IMR-90 (cell line): Measurements from ENCODE around the gene FARP1. TPM values are rescaled to one million over a fixed set of nuclear protein-coding genes. Genes with fewer than 3 reads are reported as not detected.

Experiments
- ATAC-seq: fragments of 200-7000 bp; cut with Tn5 transposase; 2 replicates; pipeline ENCODE4 v1.9.1; 2020; ENCODE audit warnings: low read depth, mild to moderate bottlenecking, moderate library complexity
- BruUV-seq: library from RNA; stranded (reverse); fragments of 400-500 nt; replicated peaks from 2 replicates; lab custom pipeline; 2021; lab: Mats Ljungman, UMichigan
- CTCF ChIA-PET: fragments of 300-600 bp; formaldehyde crosslinking; extraction: SDS; loops from one replicate; lab custom pipeline; 2021; ENCODE audit warnings: antibody characterized with exemption; lab: Yijun Ruan, JAX
- POLR2A ChIA-PET: fragments of 300-600 bp; sonication (Branson Sonifier 250); formaldehyde crosslinking; loops from one replicate; lab custom pipeline; 2022; ENCODE audit warnings: antibody characterized with exemption; ENCODE audit not compliant: unreplicated experiment; lab: Charles Lee
- DNase-seq: peaks from one replicate; pipeline ENCODE4 v3.0.0; 2013
- H2AFZ ChIP-seq: replicated peaks from 2 replicates; pipeline ENCODE3; 2013; ENCODE audit warnings: low read length, mild to moderate bottlenecking; ENCODE audit not compliant: poor library complexity
- H2AK5ac ChIP-seq: 2 replicates; pipeline ENCODE4 v1.6.1; 2013; ENCODE audit warnings: low read depth, low read length, inconsistent platforms
- H2AK9ac ChIP-seq: replicated peaks from 2 replicates; pipeline ENCODE3; 2013; ENCODE audit warnings: mild to moderate bottlenecking, low read depth, low read length, moderate library complexity; ENCODE audit not compliant: poor library complexity
- H2BK120ac ChIP-seq: 2 replicates; pipeline ENCODE4 v1.6.1; 2013; ENCODE audit warnings: low read depth, low read length, inconsistent platforms
- H2BK15ac ChIP-seq: 3 replicates; pipeline ENCODE4 v1.6.1; 2013; ENCODE audit warnings: low read depth, low read length, inconsistent platforms
- H2BK20ac ChIP-seq: 2 replicates; pipeline ENCODE4 v1.6.1; 2013; ENCODE audit warnings: low read depth, mild to moderate bottlenecking, inconsistent platforms, low read length, moderate library complexity
- H2BK5ac ChIP-seq: 2 replicates; pipeline ENCODE4 v1.6.1; 2013; ENCODE audit warnings: mild to moderate bottlenecking, low read depth, low read length, inconsistent platforms; ENCODE audit not compliant: poor library complexity, severe bottlenecking
- H3K14ac ChIP-seq: replicated peaks from 2 replicates; pipeline ENCODE4 v1.6.1; 2013; ENCODE audit warnings: low read depth, low read length, inconsistent platforms
- H3K18ac ChIP-seq: 2 replicates; pipeline ENCODE4 v1.6.1; 2013; ENCODE audit warnings: low read depth, low read length, control low read depth
- H3K23ac ChIP-seq: 2 replicates; pipeline ENCODE4 v1.6.1; 2013; ENCODE audit warnings: low read depth, low read length, inconsistent platforms
- H3K27ac ChIP-seq: 2 replicates; pipeline ENCODE4 v1.5.1; 2013; ENCODE audit warnings: mild to moderate bottlenecking, control low read depth, low read length; ENCODE audit not compliant: insufficient read depth
- H3K27me3 ChIP-seq: 2 replicates; pipeline ENCODE4 v1.6.1; 2013; ENCODE audit warnings: low read length; ENCODE audit not compliant: control insufficient read depth, insufficient read depth
- H3K36me3 ChIP-seq: 2 replicates; pipeline ENCODE4 v1.6.1; 2013; ENCODE audit warnings: low read length, mixed read lengths; ENCODE audit not compliant: control insufficient read depth, insufficient read depth
- H3K4ac ChIP-seq: 2 replicates; pipeline ENCODE4 v1.6.1; 2013; ENCODE audit warnings: low read depth, low read length, inconsistent platforms
- H3K4me1 ChIP-seq: 2 replicates; pipeline ENCODE4 v1.6.1; 2013; ENCODE audit warnings: low read length, mixed read lengths; ENCODE audit not compliant: control insufficient read depth, insufficient read depth
- H3K4me2 ChIP-seq: 2 replicates; pipeline ENCODE4 v1.6.1; 2013; ENCODE audit warnings: low read depth, mild to moderate bottlenecking, control low read depth, low read length, moderate library complexity
- H3K4me3 ChIP-seq: 2 replicates; pipeline ENCODE4 v1.5.1; 2013; ENCODE audit warnings: low read depth, mild to moderate bottlenecking, control low read depth, low read length, moderate library complexity; ENCODE audit not compliant: insufficient read depth
- H3K56ac ChIP-seq: 2 replicates; pipeline ENCODE4 v1.6.1; 2013; ENCODE audit warnings: low read length, inconsistent platforms; ENCODE audit not compliant: insufficient read depth; ENCODE audit errors: extremely low read depth
- H3K79me1 ChIP-seq, 2 experiments: 2 replicates each; pipeline ENCODE4 v1.6.1; 2013; ENCODE audit warnings: low read length in 2 of 2, inconsistent platforms in 1 of 2, low read depth in 1 of 2
- H3K9ac ChIP-seq: 2 replicates; pipeline ENCODE4 v1.6.1; 2013; ENCODE audit warnings: low read depth, low read length, control low read depth
- H3K9me1 ChIP-seq: 2 replicates; pipeline ENCODE4 v1.6.1; 2013; ENCODE audit warnings: low read length, inconsistent platforms; ENCODE audit not compliant: insufficient read depth
- H3K9me3 ChIP-seq: 2 replicates; pipeline ENCODE4 v1.6.1; 2013; ENCODE audit warnings: low read length; ENCODE audit not compliant: control insufficient read depth, insufficient read depth
- H4K20me1 ChIP-seq: 2 replicates; pipeline ENCODE4 v1.6.1; 2013; ENCODE audit warnings: low read length, inconsistent platforms; ENCODE audit not compliant: insufficient read depth
- H4K5ac ChIP-seq: 2 replicates; pipeline ENCODE4 v1.6.1; 2013; ENCODE audit warnings: mild to moderate bottlenecking, low read depth, low read length, control low read depth
- H4K8ac ChIP-seq, 2 experiments: 2 replicates each; pipeline ENCODE4 v1.6.1; 2013; ENCODE audit warnings: low read depth in 2 of 2, low read length in 2 of 2, control low read depth in 1 of 2, inconsistent platforms in 1 of 2
- H4K91ac ChIP-seq: 2 replicates; pipeline ENCODE4 v1.6.1; 2013; ENCODE audit warnings: low read depth, low read length, inconsistent platforms; ENCODE audit not compliant: insufficient read depth
- FOS ChIP-seq: fragments of 150-350 bp; IDR thresholded peaks from 2 replicates; pipeline ENCODE4 v1.6.1; 2016; ENCODE audit warnings: low read depth, low read length
- MXI1 ChIP-seq: IDR thresholded peaks from 2 replicates; pipeline ENCODE4 v1.6.1; 2012; ENCODE audit warnings: low read depth, mild to moderate bottlenecking, low read length, moderate library complexity, borderline replicate concordance
- NFE2L2 ChIP-seq: fragments of 150-350 bp; IDR thresholded peaks from 2 replicates; pipeline ENCODE4 v1.6.1; 2016; ENCODE audit warnings: low read depth, mild to moderate bottlenecking, low read length
- SMC3 ChIP-seq: fragments of 150-350 bp; IDR thresholded peaks from 2 replicates; pipeline ENCODE4 v1.6.1; 2016; ENCODE audit warnings: low read depth, mild to moderate bottlenecking, antibody characterized with exemption, low read length, moderate library complexity
- WGBS, 2 experiments: methylation state at CpG; one replicate each; pipeline versions ENCODE4 v1.1.5 to v1.1.7; 2013; ENCODE audit warnings: missing lambda C conversion rate in 2 of 2; ENCODE audit not compliant: insufficient read length in 1 of 2; ENCODE audit errors: extremely low coverage in 2 of 2; 5-methylcytosine and 5-hydroxymethylcytosine counted together
- dilution Hi-C: fragments of 300-500 bp; cut with HindIII; formaldehyde crosslinking; loops from one replicate; pipeline ENCODE4 v1.14.3; 2018; ENCODE audit warnings: low sequenced_read_pairs; ENCODE audit not compliant: unreplicated experiment
- in situ Hi-C: fragments of 300-500 bp; cut with MboI; formaldehyde crosslinking; loops from 3 replicates; pipeline ENCODE4 v1.14.3; 2019; ENCODE audit warnings: low sequenced_read_pairs, inconsistent platforms, mixed read lengths
- intact Hi-C: fragments of 100-400 bp; cut with micrococcal nuclease; formaldehyde crosslinking; loops from 2 replicates; pipeline ENCODE4 v1.10.0; 2022
- polyA plus RNA-seq, 3 experiments: library from polyadenylated mRNA; depleted of rRNA; stranded (reverse); fragments of >200 nt; gene quantifications; 2 replicates each; pipeline ENCODE4 v1.2.3, GENCODE V29; 2012; ENCODE audit warnings: low replicate concordance in 1 of 3
- total RNA-seq: library from RNA; depleted of rRNA; stranded (reverse); fragments of >200 nt; gene quantifications from 2 replicates; pipeline ENCODE4 v1.2.3, GENCODE V29; 2012

FARP1 gene
- total and polyA plus RNA-seq, 2 of the 4 experiments (the other 2 are of a cell fraction): 39.6 to 57.0 TPM

GRCh38 chr13:98428256-98428966 is 285.5 kb downstream of the FARP1 start:
- ChIA-PET POLR2A (no interaction called here), CTCF (no interaction called here)
- Histone ChIP-seq H3K9me1 (peaks cover 21% of the 10 kb centered on the region), H3K9me3 (no peaks in the 10 kb centered on the region), H3K4me3 (no peak overlapping the region), H2BK5ac (no peak overlapping the region), H3K79me1 (peaks cover 0 to 39% of the 10 kb centered on the region in 2 experiments; a peak in 2 of 4 replicates), H3K14ac (no peak overlapping the region), H3K4ac (no peak overlapping the region), H2BK15ac (no peak overlapping the region), H3K4me2 (no peak overlapping the region), H2AFZ (no peak overlapping the region), H3K4me1 (no peaks in the 10 kb centered on the region), H2BK20ac (no peak overlapping the region), H3K23ac (no peak overlapping the region), H2BK120ac (no peak overlapping the region), H2AK9ac (peak overlapping the region; percentile 61), H3K27me3 (no peaks in the 10 kb centered on the region), H3K27ac (no peak overlapping the region), H3K18ac (no peak overlapping the region), H3K36me3 (peaks cover 75% of the 10 kb centered on the region), H4K20me1 (peaks cover 10% of the 10 kb centered on the region; the same call in 1 of the 2 replicates), H4K8ac (no peak overlapping the region), H3K9ac (no peak overlapping the region), H3K56ac (no peak overlapping the region), H2AK5ac (no peak overlapping the region), H4K5ac (no peak overlapping the region), H4K91ac (no peak overlapping the region)
- BruUV-seq: no TSS peak
- ATAC-seq: peak; percentile 50; the same call in 1 of the 2 replicates
- intact Hi-C loops (no loop called here), dilution Hi-C loops (no loop called here), in situ Hi-C loops (loop anchor here (25.0 kb wide), 1 partner anchor 609 kb away; no protein-coding TSS in a partner anchor)
- WGBS, 2 experiments: 95% methylated on average over 7 of the region's 15 CpGs; no CpG with 5 or more reads in 1 of the 2 experiments
- 0 out of 2 replicates have a peak, but pooled peaks have one; percentile 9 for TF ChIP-seq SMC3
- no peak for TF ChIP-seq NFE2L2
- TF ChIP-seq FOS: no peak
- TF ChIP-seq MXI1: no peak
- DNase-seq: peak; percentile 32
